Tibial nerve (tissue), 4 donors: ENCODE measurements around the gene SFXN3.

Source experiments
- CTCF ChIP-seq, 5 experiments: fragments of 200-600 bp in 3 of 5; fragments of 450-650 bp in 2 of 5; sonication (generic) in 3 of 5; IDR thresholded peaks; one replicate each; pipeline ENCODE4 v1.5.1; 2016 to 2019; ENCODE audit warnings: antibody characterized with exemption in 5 of 5, mild to moderate bottlenecking in 3 of 5, moderate library complexity in 2 of 5
- EP300 ChIP-seq, 2 donors: sonication (generic); formaldehyde crosslinking; IDR thresholded peaks; one replicate each; pipeline ENCODE4 v1.6.1; 2017; ENCODE audit warnings: antibody characterized with exemption in 2 of 2, mild to moderate bottlenecking in 1 of 2
- POLR2A ChIP-seq, 2 donors: fragments of 450-650 bp; IDR thresholded peaks; one replicate each; pipeline ENCODE4 v1.6.1; 2017; ENCODE audit warnings: antibody characterized with exemption in 2 of 2, mild to moderate bottlenecking in 2 of 2, moderate library complexity in 2 of 2

- TF ChIP-seq CTCF (IDR thresholded peaks at IDR 0.05) (no peak), POLR2A (IDR thresholded peaks at IDR 0.05) (no peak), EP300 (IDR thresholded peaks at IDR 0.05) (no peak)
These were observed 11.7 kb upstream of the SFXN3 start for GRCh38 chr10:101019440-101019703.
